GM23338 (cell line): ENCODE measurements around the gene CDKN2AIP. TPM values are rescaled to one million over a fixed set of nuclear protein-coding genes. Genes with fewer than 3 reads are reported as not detected.
A peak's percentile ranks its signal among the peaks of the same experiment; 100 is the strongest.
"Not testable (repeated sequence)": the region's sequence is repeated elsewhere in the genome, so short reads cannot be mapped to it uniquely, and the experiment has no call there.

Experiments used
- ATAC-seq: fragments of 200-7000 bp; cut with Tn5 transposase; 3 replicates; pipeline ENCODE4 v1.9.1; 2020
- DNase-seq: peaks from one replicate; pipeline ENCODE4 v3.0.0-alpha.2; 2015; ENCODE audit warnings: low spot score
- H2AFZ ChIP-seq: fragments of 200-600 bp; sonication (generic); 2 replicates; pipeline ENCODE4 v1.8.0; 2016; ENCODE audit warnings: antibody characterized with exemption, mild to moderate bottlenecking, moderate library complexity
- H3F3A ChIP-seq: fragments of 200-600 bp; sonication (generic); replicated peaks from 2 replicates; pipeline ENCODE4 v1.8.0; 2017; ENCODE audit warnings: antibody characterized with exemption, mixed run types, low read depth
- H3K27ac ChIP-seq: fragments of 200-600 bp; sonication (generic); 2 replicates; pipeline ENCODE4 v1.6.1; 2016; ENCODE audit warnings: low read depth
- H3K27me3 ChIP-seq: fragments of 200-600 bp; sonication (generic); 2 replicates; pipeline ENCODE4 v1.8.0; 2016; ENCODE audit warnings: mild to moderate bottlenecking, mixed run types, moderate library complexity; ENCODE audit not compliant: insufficient read depth
- H3K36me3 ChIP-seq: fragments of 200-600 bp; sonication (generic); 2 replicates; pipeline ENCODE4 v1.8.0; 2016; ENCODE audit warnings: mild to moderate bottlenecking; ENCODE audit not compliant: insufficient read depth
- H3K4me1 ChIP-seq: fragments of 200-600 bp; sonication (generic); 2 replicates; pipeline ENCODE4 v1.8.0; 2016; ENCODE audit warnings: mild to moderate bottlenecking, moderate library complexity; ENCODE audit not compliant: insufficient read depth
- H3K4me2 ChIP-seq: fragments of 200-600 bp; sonication (generic); 2 replicates; pipeline ENCODE4 v1.7.1; 2017; ENCODE audit warnings: mixed run types
- H3K4me3 ChIP-seq: fragments of 200-600 bp; sonication (generic); 2 replicates; pipeline ENCODE4 v1.6.1; 2016; ENCODE audit warnings: mixed run types
- H3K79me2 ChIP-seq: fragments of 200-600 bp; sonication (generic); replicated peaks from 2 replicates; pipeline ENCODE4 v1.8.0; 2017; ENCODE audit warnings: mild to moderate bottlenecking; ENCODE audit not compliant: insufficient read depth
- H3K9me2 ChIP-seq: fragments of 200-600 bp; sonication (generic); 2 replicates; pipeline ENCODE4 v1.8.0; 2017; ENCODE audit not compliant: insufficient read depth
- H4K20me1 ChIP-seq: fragments of 200-600 bp; sonication (generic); replicated peaks from 2 replicates; pipeline ENCODE4 v1.8.0; 2017; ENCODE audit warnings: mild to moderate bottlenecking; ENCODE audit not compliant: insufficient read depth
- H3K27ac Mint-ChIP-seq: 2 replicates; pipeline ENCODE4 v1.8.0; 2020; ENCODE audit warnings: inconsistent platforms, mild to moderate bottlenecking, moderate library complexity, mixed read lengths
- H3K27me3 Mint-ChIP-seq: 3 replicates; pipeline ENCODE4 v1.8.0; 2022; ENCODE audit warnings: low read depth, mild to moderate bottlenecking, moderate library complexity, mixed read lengths, inconsistent platforms; ENCODE audit not compliant: insufficient read depth, poor library complexity
- H3K36me3 Mint-ChIP-seq: 3 replicates; pipeline ENCODE4 v1.8.0; 2021; ENCODE audit warnings: low read depth, mild to moderate bottlenecking, inconsistent platforms, moderate library complexity, mixed read lengths
- H3K4me1 Mint-ChIP-seq: 3 replicates; pipeline ENCODE4 v1.8.0; 2020; ENCODE audit warnings: mild to moderate bottlenecking, inconsistent platforms, mixed read lengths
- H3K4me3 Mint-ChIP-seq: 3 replicates; pipeline ENCODE4 v1.8.0; 2021; ENCODE audit warnings: moderate library complexity, mild to moderate bottlenecking, inconsistent platforms, mixed read lengths
- H3K9me3 Mint-ChIP-seq: 3 replicates; pipeline ENCODE4 v1.8.0; 2020; ENCODE audit warnings: moderate library complexity, mild to moderate bottlenecking, inconsistent platforms, mixed read lengths
- CREB1 ChIP-seq: fragments of 250-450 bp; sonication (Bioruptor Pico); IDR thresholded peaks from 2 replicates; pipeline ENCODE4 v1.5.0; 2020; ENCODE audit warnings: low read depth, mild to moderate bottlenecking, moderate library complexity
- EZH2 ChIP-seq: fragments of 200-600 bp; sonication (generic); IDR thresholded peaks from one replicate; pipeline ENCODE4 v1.8.0; 2017; ENCODE audit warnings: antibody characterized with exemption, mild to moderate bottlenecking, low read depth; ENCODE audit not compliant: unreplicated experiment
- EZH2phosphoT487 ChIP-seq: fragments of 200-600 bp; sonication (generic); IDR thresholded peaks from one replicate; pipeline ENCODE4 v1.8.1; 2018; ENCODE audit warnings: antibody characterized with exemption; ENCODE audit not compliant: unreplicated experiment
- JUNB ChIP-seq: IDR thresholded peaks from one replicate; pipeline ENCODE4 v1.6.1; 2016; ENCODE audit warnings: antibody characterized with exemption; ENCODE audit not compliant: unreplicated experiment
- NANOG ChIP-seq: IDR thresholded peaks from 2 replicates; pipeline ENCODE4 v1.6.1; 2016; ENCODE audit warnings: antibody characterized with exemption, borderline replicate concordance
- POLR2AphosphoS5 ChIP-seq: IDR thresholded peaks from 2 replicates; pipeline ENCODE4 v1.6.1; 2016; ENCODE audit warnings: antibody characterized with exemption, low read depth
- STAT1 ChIP-seq: IDR thresholded peaks from one replicate; pipeline ENCODE4 v1.6.1; 2016; ENCODE audit warnings: antibody characterized with exemption; ENCODE audit not compliant: unreplicated experiment
- polyA plus RNA-seq: library from polyadenylated mRNA; unstranded; fragments of >200 nt; fragmentation: Nextera tagmentation; extraction: Ambion mirVana; gene quantifications from 2 replicates; pipeline ENCODE4 v1.2.1, GENCODE V29; 2016
- total RNA-seq: library from RNA; depleted of rRNA; stranded (reverse); fragments of >200 nt; shearing (Covaris generic); gene quantifications from 2 replicates; pipeline ENCODE4 v1.2.3, GENCODE V29; 2014
- TF ChIP-seq, protein P1 (sequence below): IDR thresholded peaks from one replicate; pipeline ENCODE4 v1.6.1; 2018; ENCODE audit warnings: antibody characterized with exemption; ENCODE audit not compliant: unreplicated experiment
- TF ChIP-seq, protein P2 (sequence below): IDR thresholded peaks from 2 replicates; pipeline ENCODE4 v1.6.1; 2016; ENCODE audit warnings: antibody characterized with exemption
- TF ChIP-seq, protein P3 (sequence below), 2 experiments: fragments of 200-600 bp in 1 of 2; sonication (generic) in 1 of 2; conservative IDR thresholded peaks; 2 replicates each; pipeline versions ENCODE4 v1.5.1 to v1.6.1; 2016 to 2017; ENCODE audit warnings: antibody characterized with exemption in 2 of 2, low read depth in 2 of 2, mild to moderate bottlenecking in 2 of 2, moderate library complexity in 1 of 2

CDKN2AIP gene
- total and polyA plus RNA-seq, 2 experiments from 2014 or later = 15.2 to 27.2 TPM

DNA sequence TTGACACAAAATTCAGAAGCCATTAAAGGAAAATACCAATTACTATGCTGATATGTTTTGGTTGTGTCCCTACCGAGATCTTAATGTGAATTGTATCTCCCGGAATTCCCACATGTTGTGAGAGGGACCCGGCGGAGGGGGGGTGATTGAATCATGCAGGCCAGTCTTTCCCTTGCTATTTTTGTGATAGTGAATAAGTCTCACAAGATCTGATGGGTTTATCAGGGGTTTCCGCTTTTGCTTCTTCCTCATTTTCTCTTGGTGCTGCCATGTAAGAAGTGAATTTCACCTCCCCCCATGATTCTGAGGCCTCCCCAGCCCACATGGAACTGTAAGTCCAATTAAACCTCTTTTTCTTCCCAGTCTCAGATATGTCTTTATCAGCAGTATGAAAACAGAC, 21.4 kb downstream of the CDKN2AIP start:
- not testable (repeated sequence) for H3F3A ChIP-seq, H3K4me3 ChIP-seq, ATAC-seq, H3K4me2 ChIP-seq, H3K9me2 ChIP-seq, H4K20me1 ChIP-seq, DNase-seq, H3K4me1 ChIP-seq, H3K36me3 ChIP-seq, H3K27me3 Mint-ChIP-seq, H3K27ac ChIP-seq, H3K27me3 ChIP-seq, H3K79me2 ChIP-seq
- peak overlapping the region; percentile 4 for H2AFZ ChIP-seq
- Mint-ChIP-seq H3K27ac (peak overlapping the region; percentile 53), H3K36me3 (peaks cover 52% of the 10 kb centered on the region), H3K9me3 (peaks cover 39% of the 10 kb centered on the region), H3K4me3 (0 out of 3 replicates have a peak overlapping the region, but pooled peaks have one; percentile 8), H3K4me1 (peaks cover 11% of the 10 kb centered on the region)

DNA sequence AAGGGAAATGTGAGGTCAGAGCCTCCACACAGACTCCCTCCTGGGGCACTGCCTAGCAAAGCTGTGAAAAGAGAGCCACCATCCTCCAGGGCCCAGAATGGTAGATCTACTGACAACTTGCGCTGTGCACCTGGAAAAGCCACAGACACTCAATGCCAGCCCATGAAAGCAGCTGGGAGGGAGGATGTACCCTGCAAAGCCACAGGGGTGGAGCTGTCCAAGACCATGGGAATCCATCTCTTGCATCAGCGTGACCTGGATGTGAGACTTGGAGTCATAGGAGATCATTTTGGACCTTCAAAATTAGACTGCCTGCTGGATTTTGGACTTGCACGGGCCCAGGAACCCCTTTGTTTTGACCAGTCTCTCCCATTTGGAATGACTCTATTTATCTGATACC, 22.8 kb downstream of the CDKN2AIP start:
- no peaks in the 10 kb centered on the region for H4K20me1 ChIP-seq
- H3K9me3 Mint-ChIP-seq = peaks cover 39% of the 10 kb centered on the region
- DNase-seq = no peak
- no peak overlapping the region for H3K27ac Mint-ChIP-seq
- H3K4me3 ChIP-seq = no peak overlapping the region
- H3K4me3 Mint-ChIP-seq = no peak overlapping the region
- H3F3A ChIP-seq = no peaks in the 10 kb centered on the region
- no peak for ATAC-seq
- H3K36me3 Mint-ChIP-seq = peaks cover 52% of the 10 kb centered on the region
- peaks cover 5% of the 10 kb centered on the region for H3K4me1 ChIP-seq
- H2AFZ ChIP-seq = no peak overlapping the region
- H3K9me2 ChIP-seq = no peaks in the 10 kb centered on the region
- no peaks in the 10 kb centered on the region for H3K79me2 ChIP-seq
- no peaks in the 10 kb centered on the region; the same call in 1 of the 2 replicates for H3K36me3 ChIP-seq
- H3K27ac ChIP-seq = no peak overlapping the region
- H3K27me3 ChIP-seq = no peaks in the 10 kb centered on the region
- no peak overlapping the region for H3K4me2 ChIP-seq
- peaks cover 12% of the 10 kb centered on the region for H3K4me1 Mint-ChIP-seq
- H3K27me3 Mint-ChIP-seq = peaks cover 1% of the 10 kb centered on the region
- TF ChIP-seq JUNB (no peak), EZH2phosphoT487 (no peak), NANOG (no peak), EZH2 (no peak), STAT1 (no peak), CREB1 (CRISPR knock-in tag) (no peak), POLR2AphosphoS5 (no peak)
- TF ChIP-seq, protein P1, sequence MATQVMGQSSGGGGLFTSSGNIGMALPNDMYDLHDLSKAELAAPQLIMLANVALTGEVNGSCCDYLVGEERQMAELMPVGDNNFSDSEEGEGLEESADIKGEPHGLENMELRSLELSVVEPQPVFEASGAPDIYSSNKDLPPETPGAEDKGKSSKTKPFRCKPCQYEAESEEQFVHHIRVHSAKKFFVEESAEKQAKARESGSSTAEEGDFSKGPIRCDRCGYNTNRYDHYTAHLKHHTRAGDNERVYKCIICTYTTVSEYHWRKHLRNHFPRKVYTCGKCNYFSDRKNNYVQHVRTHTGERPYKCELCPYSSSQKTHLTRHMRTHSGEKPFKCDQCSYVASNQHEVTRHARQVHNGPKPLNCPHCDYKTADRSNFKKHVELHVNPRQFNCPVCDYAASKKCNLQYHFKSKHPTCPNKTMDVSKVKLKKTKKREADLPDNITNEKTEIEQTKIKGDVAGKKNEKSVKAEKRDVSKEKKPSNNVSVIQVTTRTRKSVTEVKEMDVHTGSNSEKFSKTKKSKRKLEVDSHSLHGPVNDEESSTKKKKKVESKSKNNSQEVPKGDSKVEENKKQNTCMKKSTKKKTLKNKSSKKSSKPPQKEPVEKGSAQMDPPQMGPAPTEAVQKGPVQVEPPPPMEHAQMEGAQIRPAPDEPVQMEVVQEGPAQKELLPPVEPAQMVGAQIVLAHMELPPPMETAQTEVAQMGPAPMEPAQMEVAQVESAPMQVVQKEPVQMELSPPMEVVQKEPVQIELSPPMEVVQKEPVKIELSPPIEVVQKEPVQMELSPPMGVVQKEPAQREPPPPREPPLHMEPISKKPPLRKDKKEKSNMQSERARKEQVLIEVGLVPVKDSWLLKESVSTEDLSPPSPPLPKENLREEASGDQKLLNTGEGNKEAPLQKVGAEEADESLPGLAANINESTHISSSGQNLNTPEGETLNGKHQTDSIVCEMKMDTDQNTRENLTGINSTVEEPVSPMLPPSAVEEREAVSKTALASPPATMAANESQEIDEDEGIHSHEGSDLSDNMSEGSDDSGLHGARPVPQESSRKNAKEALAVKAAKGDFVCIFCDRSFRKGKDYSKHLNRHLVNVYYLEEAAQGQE = no peak
- TF ChIP-seq, protein P2, sequence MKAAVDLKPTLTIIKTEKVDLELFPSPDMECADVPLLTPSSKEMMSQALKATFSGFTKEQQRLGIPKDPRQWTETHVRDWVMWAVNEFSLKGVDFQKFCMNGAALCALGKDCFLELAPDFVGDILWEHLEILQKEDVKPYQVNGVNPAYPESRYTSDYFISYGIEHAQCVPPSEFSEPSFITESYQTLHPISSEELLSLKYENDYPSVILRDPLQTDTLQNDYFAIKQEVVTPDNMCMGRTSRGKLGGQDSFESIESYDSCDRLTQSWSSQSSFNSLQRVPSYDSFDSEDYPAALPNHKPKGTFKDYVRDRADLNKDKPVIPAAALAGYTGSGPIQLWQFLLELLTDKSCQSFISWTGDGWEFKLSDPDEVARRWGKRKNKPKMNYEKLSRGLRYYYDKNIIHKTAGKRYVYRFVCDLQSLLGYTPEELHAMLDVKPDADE = no peak
- TF ChIP-seq, protein P3, sequence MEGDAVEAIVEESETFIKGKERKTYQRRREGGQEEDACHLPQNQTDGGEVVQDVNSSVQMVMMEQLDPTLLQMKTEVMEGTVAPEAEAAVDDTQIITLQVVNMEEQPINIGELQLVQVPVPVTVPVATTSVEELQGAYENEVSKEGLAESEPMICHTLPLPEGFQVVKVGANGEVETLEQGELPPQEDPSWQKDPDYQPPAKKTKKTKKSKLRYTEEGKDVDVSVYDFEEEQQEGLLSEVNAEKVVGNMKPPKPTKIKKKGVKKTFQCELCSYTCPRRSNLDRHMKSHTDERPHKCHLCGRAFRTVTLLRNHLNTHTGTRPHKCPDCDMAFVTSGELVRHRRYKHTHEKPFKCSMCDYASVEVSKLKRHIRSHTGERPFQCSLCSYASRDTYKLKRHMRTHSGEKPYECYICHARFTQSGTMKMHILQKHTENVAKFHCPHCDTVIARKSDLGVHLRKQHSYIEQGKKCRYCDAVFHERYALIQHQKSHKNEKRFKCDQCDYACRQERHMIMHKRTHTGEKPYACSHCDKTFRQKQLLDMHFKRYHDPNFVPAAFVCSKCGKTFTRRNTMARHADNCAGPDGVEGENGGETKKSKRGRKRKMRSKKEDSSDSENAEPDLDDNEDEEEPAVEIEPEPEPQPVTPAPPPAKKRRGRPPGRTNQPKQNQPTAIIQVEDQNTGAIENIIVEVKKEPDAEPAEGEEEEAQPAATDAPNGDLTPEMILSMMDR (conservative IDR thresholded peaks at IDR 0.05; ENCODE audit: low read depth in 2 of 2) = no peak
